ENCODE results near the gene MUC20.
"Not testable (repeated sequence)": the region's sequence is repeated elsewhere in the genome, so short reads cannot be mapped to it uniquely, and the experiment has no call there.

The MUC20 gene

GRCh38 chr3:195711091-195711812 is 9.5 kb upstream of the MUC20 start:
- DNase-seq = not testable (repeated sequence)

- no peak for DNase-seq
Observed at GRCh38 chr3:195711813-195712534, 8.8 kb upstream of the MUC20 start.

GRCh38 chr3:195712535-195712910 is 8.3 kb upstream of the MUC20 start:
- not testable (repeated sequence) for DNase-seq

GRCh38 chr3:195713150-195713549 is 7.6 kb upstream of the MUC20 start:
- not testable (repeated sequence) for DNase-seq

GRCh38 chr3:195714380-195715011 is 6.3 kb upstream of the MUC20 start:
- DNase-seq = peak in 1 of 2 donors; percentile 24

- no peak for DNase-seq
Observed at GRCh38 chr3:195715134-195715533, 5.6 kb upstream of the MUC20 start.

- peak; percentile 36 to 43 for DNase-seq
Observed at GRCh38 chr3:195715583-195716266, 5.1 kb upstream of the MUC20 start.

GRCh38 chr3:195717416-195717815 is 3.4 kb upstream of the MUC20 start:
- no peak for DNase-seq

- no peak for DNase-seq
Observed at GRCh38 chr3:195717852-195718476, 2.8 kb upstream of the MUC20 start.

- no peak for DNase-seq
Observed at GRCh38 chr3:195718477-195718984, 2.2 kb upstream of the MUC20 start.

GRCh38 chr3:195719514-195720254 is 1.1 kb upstream of the MUC20 start:
- not testable (repeated sequence) for DNase-seq

- not testable (repeated sequence) for DNase-seq
Observed at GRCh38 chr3:195722139-195722995, 1.6 kb downstream of the MUC20 start.

GRCh38 chr3:195722996-195723345 is 2.2 kb downstream of the MUC20 start:
- DNase-seq = not testable (repeated sequence)

- not testable (repeated sequence) for DNase-seq
Observed at GRCh38 chr3:195724363-195724762, 3.6 kb downstream of the MUC20 start.

GRCh38 chr3:195725916-195726740 is 5.3 kb downstream of the MUC20 start:
- not testable (repeated sequence) for DNase-seq

GRCh38 chr3:195727606-195728195 is 6.9 kb downstream of the MUC20 start:
- DNase-seq = no peak

GRCh38 chr3:195728789-195729188 is 8.0 kb downstream of the MUC20 start:
- DNase-seq = not testable (repeated sequence)

GRCh38 chr3:195729476-195730251 is 8.9 kb downstream of the MUC20 start:
- no peak for DNase-seq
